SK-N-SH (cell line): ENCODE data around the gene FRMD3.

Experiments used
- CTCF ChIP-seq: fragments of 200-600 bp; sonication (generic); IDR thresholded peaks from 2 replicates; pipeline ENCODE4 v1.6.1; 2017; ENCODE audit warnings: antibody characterized with exemption, mild to moderate bottlenecking, moderate library complexity
- EP300 ChIP-seq, 2 experiments: IDR thresholded peaks; 2 replicates each; pipeline versions ENCODE4 v1.4.0 to v1.6.1; 2012; ENCODE audit warnings: borderline replicate concordance in 1 of 2, low read depth in 1 of 2, low read length in 1 of 2
- FOXM1 ChIP-seq: IDR thresholded peaks from 2 replicates; pipeline ENCODE4 v1.4.0; 2012; ENCODE audit warnings: low read depth, mild to moderate bottlenecking
- JUND ChIP-seq: IDR thresholded peaks from 2 replicates; pipeline ENCODE4 v1.4.0; 2012
- NRF1 ChIP-seq: IDR thresholded peaks from 2 replicates; pipeline ENCODE4 v1.6.1; 2012; ENCODE audit warnings: low read depth, mild to moderate bottlenecking, low read length
- POLR2AphosphoS5 ChIP-seq: IDR thresholded peaks from 2 replicates; pipeline ENCODE4 v1.6.1; 2012; ENCODE audit warnings: low read depth, low read length
- RCOR1 ChIP-seq: fragments of 150-350 bp; IDR thresholded peaks from 2 replicates; pipeline ENCODE4 v1.6.1; 2017; ENCODE audit warnings: antibody characterized with exemption, low read length
- RFX5 ChIP-seq: IDR thresholded peaks from 2 replicates; pipeline ENCODE4 v1.6.1; 2012; ENCODE audit warnings: mild to moderate bottlenecking, improper control_type of control experiment, low read length
- SIN3A ChIP-seq: IDR thresholded peaks from 2 replicates; pipeline ENCODE4 v1.6.1; 2012; ENCODE audit warnings: low read depth, mild to moderate bottlenecking, low read length, moderate library complexity, borderline replicate concordance

GRCh38 chr9:83267741-83268140, 270.5 kb downstream of the FRMD3 start:
- TF ChIP-seq CTCF, result no peak
- TF ChIP-seq JUND, result no peak
- no peak for TF ChIP-seq RFX5
- TF ChIP-seq EP300 (IDR thresholded peaks at IDR 0.05; ENCODE audit: borderline replicate concordance in 1 of 2, low read depth in 1 of 2, low read length in 1 of 2), result no peak
- TF ChIP-seq RCOR1, result no peak
- no peak for TF ChIP-seq FOXM1
- TF ChIP-seq SIN3A, result no peak
- no peak for TF ChIP-seq POLR2AphosphoS5
- no peak for TF ChIP-seq NRF1
